HG03469 (cell line): Measurements from ENCODE around the gene TOLLIP.
"Not testable (repeated sequence)": the region's sequence is repeated elsewhere in the genome, so short reads cannot be mapped to it uniquely, and the experiment has no call there.

ENCODE experiments used
- ATAC-seq: cut with Tn5 transposase; IDR thresholded peaks from one replicate; pipeline ENCODE4 v1.9.1; 2021; ENCODE audit warnings: mild to moderate bottlenecking, moderate library complexity, moderate number of reproducible peaks; ENCODE audit not compliant: unreplicated experiment

TOLLIP gene

GRCh38 chr11:1252371-1253102 lies 56.9 kb downstream of the TOLLIP start:
- ATAC-seq, result no peak

DNA sequence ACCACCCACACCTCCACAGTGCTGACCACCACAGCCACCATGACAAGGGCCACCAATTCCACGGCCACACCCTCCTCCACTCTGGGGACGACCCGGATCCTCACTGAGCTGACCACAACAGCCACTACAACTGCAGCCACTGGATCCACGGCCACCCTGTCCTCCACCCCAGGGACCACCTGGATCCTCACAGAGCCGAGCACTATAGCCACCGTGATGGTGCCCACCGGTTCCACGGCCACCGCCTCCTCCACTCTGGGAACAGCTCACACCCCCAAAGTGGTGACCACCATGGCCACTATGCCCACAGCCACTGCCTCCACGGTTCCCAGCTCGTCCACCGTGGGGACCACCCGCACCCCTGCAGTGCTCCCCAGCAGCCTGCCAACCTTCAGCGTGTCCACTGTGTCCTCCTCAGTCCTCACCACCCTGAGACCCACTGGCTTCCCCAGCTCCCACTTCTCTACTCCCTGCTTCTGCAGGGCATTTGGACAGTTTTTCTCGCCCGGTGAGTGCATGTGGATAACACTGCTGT lies 58.1 kb downstream of the TOLLIP start:
- ATAC-seq, result no peak

DNA sequence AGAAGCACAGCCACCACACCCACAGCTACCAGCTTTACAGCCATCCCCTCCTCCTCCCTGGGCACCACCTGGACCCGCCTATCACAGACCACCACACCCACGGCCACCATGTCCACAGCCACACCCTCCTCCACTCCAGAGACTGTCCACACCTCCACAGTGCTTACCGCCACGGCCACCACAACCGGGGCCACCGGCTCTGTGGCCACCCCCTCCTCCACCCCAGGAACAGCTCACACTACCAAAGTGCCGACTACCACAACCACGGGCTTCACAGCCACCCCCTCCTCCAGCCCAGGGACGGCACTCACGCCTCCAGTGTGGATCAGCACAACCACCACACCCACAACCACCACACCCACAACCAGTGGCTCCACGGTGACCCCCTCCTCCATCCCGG lies 59.0 kb downstream of the TOLLIP start:
- not testable (repeated sequence) for ATAC-seq

GRCh38 chr11:1248951-1249350 lies 60.5 kb downstream of the TOLLIP start:
- not testable (repeated sequence) for ATAC-seq

- ATAC-seq, result not testable (repeated sequence)
Measured at GRCh38 chr11:1247026-1247425, 62.4 kb downstream of the TOLLIP start.

GRCh38 chr11:1246301-1246700 lies 63.1 kb downstream of the TOLLIP start:
- not testable (repeated sequence) for ATAC-seq

- not testable (repeated sequence) for ATAC-seq
Measured at GRCh38 chr11:1245717-1246116, 63.7 kb downstream of the TOLLIP start.

DNA sequence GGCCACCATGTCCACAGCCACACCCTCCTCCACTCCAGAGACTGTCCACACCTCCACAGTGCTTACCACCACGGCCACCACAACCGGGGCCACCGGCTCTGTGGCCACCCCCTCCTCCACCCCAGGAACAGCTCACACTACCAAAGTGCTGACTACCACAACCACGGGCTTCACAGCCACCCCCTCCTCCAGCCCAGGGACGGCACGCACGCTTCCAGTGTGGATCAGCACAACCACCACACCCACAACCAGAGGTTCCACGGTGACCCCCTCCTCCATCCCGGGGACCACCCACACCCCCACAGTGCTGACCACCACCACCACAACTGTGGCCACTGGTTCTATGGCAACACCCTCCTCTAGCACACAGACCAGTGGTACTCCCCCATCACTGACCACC lies 64.9 kb downstream of the TOLLIP start:
- not testable (repeated sequence) for ATAC-seq

- ATAC-seq, result not testable (repeated sequence)
Measured at GRCh38 chr11:1243521-1243920, 65.9 kb downstream of the TOLLIP start.

GRCh38 chr11:1242751-1243150 lies 66.7 kb downstream of the TOLLIP start:
- ATAC-seq, result not testable (repeated sequence)

DNA sequence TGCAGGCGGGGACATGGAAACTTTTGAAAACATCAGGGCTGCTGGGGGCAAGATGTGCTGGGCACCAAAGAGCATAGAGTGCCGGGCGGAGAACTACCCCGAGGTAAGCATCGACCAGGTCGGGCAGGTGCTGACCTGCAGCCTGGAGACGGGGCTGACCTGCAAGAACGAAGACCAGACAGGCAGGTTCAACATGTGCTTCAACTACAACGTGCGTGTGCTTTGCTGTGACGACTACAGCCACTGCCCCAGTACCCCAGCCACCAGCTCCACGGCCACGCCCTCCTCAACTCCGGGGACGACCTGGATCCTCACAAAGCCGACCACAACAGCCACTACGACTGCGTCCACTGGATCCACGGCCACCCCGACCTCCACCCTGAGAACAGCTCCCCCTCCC lies 67.1 kb downstream of the TOLLIP start:
- no peak for ATAC-seq

- ATAC-seq, result no peak
Measured at GRCh38 chr11:1241706-1242105, 67.7 kb downstream of the TOLLIP start.

DNA sequence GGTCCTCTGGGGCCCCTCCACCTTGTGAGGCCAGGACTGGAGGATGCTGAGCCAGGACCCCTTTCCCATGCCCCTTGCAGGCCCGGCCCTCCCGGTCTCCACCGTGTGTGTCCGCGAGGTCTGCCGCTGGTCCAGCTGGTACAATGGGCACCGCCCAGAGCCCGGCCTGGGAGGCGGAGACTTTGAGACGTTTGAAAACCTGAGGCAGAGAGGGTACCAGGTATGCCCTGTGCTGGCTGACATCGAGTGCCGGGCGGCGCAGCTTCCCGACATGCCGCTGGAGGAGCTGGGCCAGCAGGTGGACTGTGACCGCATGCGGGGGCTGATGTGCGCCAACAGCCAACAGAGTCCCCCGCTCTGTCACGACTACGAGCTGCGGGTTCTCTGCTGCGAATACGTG lies 68.7 kb downstream of the TOLLIP start:
- ATAC-seq, result no peak

GRCh38 chr11:1239596-1240205 lies 69.7 kb downstream of the TOLLIP start:
- ATAC-seq, result no peak

- no peak for ATAC-seq
Measured at GRCh38 chr11:1238767-1239595, 70.5 kb downstream of the TOLLIP start.

DNA sequence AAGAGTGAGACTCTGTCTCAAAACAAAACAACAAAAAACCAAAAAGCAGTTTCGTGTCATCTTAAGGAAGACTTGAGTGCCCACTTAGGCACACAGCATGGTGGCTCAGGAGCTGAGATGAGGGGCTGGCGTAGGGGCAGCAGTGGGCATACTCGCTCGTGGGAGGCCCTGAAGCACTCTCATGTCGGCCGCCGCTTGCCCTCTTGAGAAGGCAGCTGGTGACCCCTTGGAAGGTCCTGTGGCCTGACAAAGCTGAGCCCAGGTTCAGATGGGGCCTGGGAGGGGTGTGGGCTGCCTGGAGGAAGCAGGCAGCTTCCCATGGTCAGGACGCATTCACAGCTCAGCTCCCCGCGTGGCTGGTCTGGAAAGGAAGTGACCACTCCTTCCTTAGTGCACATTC lies 71.6 kb downstream of the TOLLIP start:
- ATAC-seq, result no peak

DNA sequence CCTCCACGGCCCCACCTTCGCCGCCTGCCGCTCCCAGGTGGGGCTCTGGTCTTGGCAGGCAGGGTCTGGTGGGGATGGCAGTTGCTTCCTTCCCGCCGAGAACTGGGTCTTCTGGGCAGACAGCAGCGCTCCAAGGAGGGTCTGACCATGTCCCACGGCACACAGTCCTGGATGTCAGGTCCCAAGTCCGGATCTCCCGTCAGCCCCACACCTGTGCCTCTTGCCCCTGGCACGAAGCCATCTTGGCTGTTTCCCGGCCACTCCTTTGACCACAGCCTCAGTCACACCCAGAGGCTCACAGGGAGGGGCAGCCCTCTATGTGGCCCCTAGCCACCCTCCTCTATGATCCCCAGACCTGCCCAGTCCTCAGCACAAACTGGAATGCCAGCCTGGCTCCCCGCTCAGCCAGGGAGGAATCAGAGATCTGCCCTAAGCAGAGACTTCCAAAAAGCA lies 72.3 kb downstream of the TOLLIP start:
- ATAC-seq, result no peak

DNA sequence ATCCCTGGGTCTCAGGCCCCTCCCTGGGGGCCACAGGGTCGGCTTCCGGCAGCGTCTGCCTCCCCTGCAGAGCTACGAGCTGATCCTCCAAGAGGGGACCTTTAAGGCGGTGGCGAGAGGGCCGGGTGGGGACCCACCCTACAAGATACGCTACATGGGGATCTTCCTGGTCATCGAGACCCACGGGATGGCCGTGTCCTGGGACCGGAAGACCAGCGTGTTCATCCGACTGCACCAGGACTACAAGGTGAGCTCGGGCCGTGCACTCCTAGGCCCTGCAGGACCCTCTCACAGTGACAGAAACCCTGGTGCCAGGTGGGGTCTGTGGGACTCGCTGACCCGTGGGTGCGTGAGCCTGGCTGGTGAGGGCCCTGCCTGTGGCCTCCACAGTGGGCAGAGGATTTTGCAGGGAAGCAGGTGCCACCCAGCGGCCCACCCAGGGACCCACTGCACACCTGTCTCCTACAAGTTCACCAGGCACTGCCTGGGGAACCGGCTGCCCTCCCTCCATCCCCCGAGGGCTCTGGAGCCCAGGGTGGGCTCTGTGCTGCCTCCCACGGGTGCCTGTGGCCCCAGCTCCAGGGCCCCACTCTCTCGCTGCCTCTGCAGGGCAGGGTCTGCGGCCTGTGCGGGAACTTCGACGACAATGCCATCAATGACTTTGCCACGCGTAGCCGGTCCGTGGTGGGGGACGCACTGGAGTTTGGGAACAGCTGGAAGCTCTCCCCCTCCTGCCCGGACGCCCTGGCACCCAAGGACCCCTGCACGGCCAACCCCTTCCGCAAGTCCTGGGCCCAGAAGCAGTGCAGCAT lies 72.9 kb downstream of the TOLLIP start:
- ATAC-seq, result no peak

DNA sequence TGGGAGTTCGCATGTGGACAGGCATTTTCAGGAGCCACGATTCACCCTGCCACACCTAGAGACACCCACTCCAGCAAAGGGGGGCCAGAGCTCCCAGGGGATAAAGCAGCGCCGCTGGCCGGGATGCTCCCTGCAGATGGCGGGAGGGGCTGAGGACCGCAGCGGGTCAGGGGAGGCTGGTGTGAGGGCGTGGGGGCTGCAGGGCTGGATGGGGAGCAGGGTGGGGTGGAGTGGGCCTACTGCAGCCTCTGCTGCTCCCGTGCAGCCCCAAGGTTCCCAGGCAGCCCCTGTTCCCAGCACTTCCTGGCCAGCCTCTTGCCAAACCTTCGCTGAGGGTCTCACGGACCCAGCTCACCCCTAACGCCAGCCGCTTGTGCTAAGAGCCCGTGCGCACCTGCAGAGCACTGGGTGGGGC lies 73.5 kb downstream of the TOLLIP start:
- no peak for ATAC-seq

- ATAC-seq, result no peak
Measured at GRCh38 chr11:1235306-1235900, 74.0 kb downstream of the TOLLIP start.
